ENCODE results near the gene MAML2.

The MAML2 gene

DNA sequence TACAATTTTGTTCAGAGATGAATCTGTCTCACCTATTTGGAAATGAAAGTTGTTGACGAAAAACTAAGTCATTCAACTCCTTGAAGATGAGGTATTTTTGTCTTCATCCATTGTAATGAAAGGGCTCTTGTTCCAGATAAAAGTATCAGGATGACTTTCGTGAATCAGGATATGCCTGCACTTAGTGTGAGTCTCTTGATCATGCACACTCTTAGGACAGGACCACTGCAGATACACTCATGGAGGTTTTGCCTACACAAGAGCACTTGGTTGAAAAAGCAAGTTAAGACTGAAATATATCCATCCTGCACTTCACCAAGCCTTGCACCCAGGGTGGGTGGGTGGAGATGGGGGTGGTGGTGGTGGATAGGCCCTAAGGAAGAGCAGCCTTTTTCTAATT, 298.2 kb downstream of the MAML2 start:
- DNase-seq (ENCODE audit: low read depth, low spot score): no peak

DNA sequence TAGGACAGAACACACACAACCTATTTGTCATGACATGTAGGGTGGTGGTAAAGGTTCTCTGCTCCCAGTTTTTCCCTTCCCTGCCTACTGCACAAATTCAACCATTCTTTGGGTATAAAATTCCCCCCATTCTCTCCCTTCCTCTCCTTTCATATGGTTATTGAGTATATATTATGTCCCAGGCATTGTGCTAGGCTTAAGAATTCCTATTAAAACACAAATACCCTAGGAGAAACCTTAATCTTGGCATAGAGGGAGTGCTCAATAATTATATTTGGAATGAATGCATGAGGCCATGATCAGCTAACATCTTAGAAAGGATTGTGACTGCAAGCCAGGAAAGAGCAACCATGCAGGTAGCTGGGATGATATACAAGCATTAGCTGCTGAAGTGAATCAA, 298.7 kb downstream of the MAML2 start:
- DNase-seq (ENCODE audit: low read depth, low spot score): no peak

DNA sequence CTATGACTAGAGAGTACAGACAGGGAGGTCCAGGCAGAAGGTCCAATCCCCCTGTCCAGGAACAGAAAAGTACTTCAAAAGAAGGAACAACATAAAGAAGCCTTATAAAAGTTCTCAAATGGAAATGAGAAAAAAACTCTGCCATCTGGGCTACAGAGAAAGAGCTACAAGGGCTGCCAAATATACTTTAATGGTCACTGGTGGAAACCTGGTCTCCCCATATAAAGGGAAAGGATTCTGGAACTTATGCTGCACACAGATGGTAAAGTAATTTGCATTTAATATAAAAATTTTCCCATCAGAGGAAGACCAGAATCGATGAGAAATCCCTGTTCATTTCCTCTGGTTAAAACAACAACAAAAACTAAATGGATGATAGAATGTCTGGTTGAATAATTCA, 299.7 kb downstream of the MAML2 start:
- no peak for DNase-seq (ENCODE audit: low read depth, low spot score)

DNA sequence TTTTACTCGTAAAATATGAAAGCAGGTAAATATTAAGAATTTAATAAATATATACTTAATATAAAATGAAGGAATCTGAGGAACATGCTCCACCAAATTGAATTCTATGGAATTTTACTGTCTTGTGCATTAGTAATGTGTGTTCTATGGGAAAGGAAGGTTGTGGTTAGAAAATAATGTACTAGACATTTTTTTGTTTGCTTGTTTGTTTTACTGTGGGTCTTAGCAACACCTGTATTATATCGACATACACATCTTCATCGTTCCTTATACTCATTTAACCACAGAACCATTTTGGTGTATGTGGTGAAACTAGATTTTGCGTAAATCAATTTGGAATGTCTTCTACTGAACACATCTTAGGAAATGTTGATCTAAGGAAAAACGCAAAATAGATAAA, 304.9 kb downstream of the MAML2 start:
- no peak for DNase-seq (ENCODE audit: low read depth, low spot score)

DNA sequence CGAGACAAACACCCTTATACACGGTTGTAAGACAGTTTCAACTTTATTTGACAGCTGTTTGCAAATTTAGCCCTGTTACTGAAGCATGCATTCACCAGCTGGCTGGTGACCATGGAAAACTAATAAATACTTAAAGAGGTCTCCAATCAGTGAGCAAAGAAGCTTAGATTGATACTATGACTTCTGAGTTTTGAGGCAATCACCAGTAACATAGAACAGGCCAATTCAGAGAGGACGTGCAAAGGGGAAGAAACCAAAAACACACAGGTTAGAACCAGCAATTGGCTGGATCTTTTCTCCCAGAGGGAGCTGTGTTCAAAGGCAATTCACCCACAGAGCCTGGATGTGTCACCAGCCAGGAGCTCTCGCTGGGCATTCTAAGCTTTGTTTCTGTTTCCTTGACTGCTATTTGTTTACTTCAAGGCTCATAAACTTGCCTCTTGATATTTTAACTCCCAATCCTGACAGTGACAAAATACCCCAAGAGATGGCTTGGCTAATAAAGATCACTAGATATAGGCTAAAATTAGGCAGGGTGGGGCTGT, 305.5 kb downstream of the MAML2 start:
- no peak for DNase-seq (ENCODE audit: low read depth, low spot score)

DNA sequence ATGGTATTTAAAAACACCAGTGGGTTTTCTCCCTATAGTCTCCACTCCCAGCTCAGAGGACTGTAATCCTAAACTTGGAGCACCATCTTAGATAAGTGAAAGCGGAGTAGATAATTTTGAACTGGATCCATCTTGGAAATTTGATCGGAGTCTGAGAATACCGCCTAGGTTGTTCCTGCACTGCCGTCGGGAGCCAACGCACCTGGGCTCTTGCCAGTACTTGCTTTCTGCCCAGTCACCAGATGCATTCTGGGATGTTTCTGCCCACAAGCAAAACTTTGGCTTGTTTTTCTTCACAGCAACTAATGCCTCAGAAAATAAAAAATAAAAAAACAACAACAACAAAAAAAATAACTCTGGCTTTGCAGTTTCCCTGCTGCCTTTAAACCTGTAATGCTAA, 306.1 kb downstream of the MAML2 start:
- DNase-seq (ENCODE audit: low read depth, low spot score): no peak

DNA sequence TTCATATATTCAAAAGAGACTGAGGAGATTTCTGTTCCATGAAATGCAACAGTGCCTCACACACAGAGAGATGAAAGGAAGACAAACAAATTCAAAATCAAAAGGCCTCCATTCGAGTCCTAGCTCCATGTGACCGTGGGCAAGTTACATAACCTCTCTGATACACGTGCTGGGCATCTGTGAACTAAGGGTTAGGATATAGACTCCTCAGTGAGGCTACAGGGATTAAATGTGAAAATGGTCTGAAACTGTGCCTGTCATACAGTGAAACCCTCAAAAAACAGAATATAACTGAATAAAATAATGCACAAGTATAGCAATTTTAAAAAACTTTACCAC, 307.3 kb downstream of the MAML2 start:
- DNase-seq (ENCODE audit: low read depth, low spot score): no peak

DNA sequence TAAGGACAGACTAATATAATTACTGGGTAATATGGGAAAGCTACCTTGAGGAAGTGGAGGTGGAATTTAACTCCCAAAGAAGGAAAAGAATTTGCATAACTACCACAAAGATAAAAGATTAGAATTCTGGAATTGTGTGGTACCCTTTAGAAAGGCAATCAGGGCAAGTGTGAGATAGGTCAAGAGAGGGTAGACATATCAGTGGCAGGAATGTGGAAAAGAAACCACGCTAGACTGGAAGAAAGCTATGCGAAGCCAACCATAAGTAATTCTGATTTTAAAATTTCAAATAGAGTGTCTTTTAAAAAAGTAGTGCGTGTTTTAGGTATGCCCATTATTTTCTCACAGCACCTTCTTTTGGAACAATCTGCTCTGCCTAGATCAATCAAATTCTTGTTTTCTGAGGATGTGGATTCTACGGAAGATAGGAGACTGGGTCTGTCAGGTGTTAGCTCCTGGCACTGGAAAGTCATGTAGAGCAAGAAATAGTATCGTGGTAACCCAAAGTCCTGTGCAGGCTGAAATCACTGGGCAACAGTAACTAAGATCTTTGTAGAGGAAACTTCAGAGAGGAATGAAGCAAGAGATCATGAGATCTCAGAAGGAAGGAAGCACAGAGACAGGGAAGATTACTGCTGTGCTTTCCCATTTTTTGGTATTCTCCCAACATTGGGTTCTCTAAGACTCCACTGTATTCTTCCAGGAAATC, 307.8 kb downstream of the MAML2 start:
- no peak for DNase-seq (ENCODE audit: low read depth, low spot score)

DNA sequence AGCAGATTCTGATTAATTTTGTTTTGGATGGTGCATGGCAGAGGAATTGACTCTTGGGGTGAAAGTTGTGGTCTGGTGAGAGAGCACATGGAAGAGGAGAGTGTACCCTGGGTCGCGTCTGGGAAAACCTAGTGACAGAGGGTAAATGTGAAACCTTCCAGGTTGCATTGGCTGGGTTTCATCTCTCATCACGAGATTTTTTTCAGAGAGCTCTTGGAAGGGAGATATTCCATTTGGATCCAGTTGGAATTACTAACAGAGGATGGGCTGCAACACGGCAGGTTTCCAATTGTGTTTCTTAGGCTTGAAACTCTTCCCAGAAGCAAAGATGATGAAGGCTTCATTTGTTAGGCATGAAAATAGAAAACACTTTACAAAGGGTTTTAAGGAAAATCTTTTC, 309.4 kb downstream of the MAML2 start:
- DNase-seq (ENCODE audit: low read depth, low spot score): no peak

DNA sequence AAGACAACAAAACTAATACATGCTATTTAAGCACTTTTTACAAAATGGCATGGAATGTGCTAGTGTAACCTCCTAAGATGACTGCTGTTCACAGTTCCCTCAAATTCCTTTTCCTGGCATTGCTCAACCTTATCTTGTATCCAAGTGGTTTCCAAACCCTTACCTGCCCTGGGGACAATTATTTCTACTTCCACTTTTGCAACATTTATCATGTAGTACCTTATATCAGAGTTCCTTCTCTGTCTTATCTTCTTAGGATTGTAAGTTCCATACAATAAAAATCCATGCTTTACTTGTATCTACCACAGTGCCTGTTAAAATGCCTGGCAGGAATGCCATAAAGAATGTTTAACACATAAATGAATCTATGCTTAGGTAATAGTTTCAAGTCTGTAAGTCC, 309.9 kb downstream of the MAML2 start:
- no peak for DNase-seq (ENCODE audit: low read depth, low spot score)

DNA sequence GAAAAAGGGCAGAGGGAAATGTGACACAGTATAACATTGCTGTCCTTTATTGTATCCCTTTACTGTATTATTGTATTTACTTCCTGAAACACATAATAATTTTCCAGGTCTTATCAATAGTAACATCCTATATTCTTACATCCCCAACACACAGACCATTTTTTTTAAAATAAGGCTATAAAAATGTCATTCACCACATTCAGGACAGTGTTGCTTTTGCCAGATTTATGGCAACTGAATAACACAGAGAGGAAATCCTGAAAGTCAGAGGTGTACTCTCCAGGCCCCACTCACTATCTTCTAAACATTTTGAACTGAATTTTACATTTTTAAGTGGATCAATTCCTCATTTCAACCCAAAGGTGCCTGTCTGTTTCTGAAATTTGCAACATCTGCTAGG, 314.2 kb downstream of the MAML2 start:
- DNase-seq (ENCODE audit: low read depth, low spot score): no peak

DNA sequence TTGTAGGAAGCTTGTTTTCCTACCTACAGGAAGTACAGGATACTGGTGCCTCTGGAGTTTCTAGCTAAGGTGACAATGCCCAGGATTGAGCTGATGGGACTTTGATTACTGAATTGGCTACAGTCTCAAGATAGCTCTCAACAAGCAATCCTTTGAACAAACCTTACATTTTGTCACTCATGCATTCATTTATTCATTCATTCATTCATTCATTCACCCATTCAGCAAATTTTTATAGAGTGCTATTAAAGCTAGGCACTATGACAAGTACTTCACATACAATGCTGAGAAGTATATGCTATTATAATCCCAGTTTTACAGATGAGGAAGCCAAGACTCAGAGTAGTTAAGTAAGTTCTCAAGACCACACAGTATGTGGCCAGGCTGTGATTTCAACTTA, 316.0 kb downstream of the MAML2 start:
- no peak for DNase-seq (ENCODE audit: low read depth, low spot score)

DNA sequence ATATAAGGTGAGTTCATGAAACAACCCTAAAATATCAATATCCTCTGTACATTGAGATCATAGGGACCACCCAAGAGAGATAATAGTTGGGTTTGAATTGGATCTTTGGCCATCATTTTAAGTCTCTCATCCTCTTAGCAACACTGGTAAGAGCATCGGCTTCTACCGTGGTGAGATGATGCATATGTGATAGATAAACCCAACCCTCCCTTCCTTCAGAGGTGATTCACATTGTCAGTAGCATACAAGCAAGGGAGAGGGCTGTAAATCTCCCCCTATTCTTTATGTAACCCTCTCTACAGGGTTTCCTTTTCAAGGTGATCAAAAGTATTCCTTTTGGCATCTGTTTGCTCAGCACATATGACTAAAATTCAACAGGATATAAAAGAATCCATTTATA, 316.7 kb downstream of the MAML2 start:
- DNase-seq (ENCODE audit: low read depth, low spot score): no peak

DNA sequence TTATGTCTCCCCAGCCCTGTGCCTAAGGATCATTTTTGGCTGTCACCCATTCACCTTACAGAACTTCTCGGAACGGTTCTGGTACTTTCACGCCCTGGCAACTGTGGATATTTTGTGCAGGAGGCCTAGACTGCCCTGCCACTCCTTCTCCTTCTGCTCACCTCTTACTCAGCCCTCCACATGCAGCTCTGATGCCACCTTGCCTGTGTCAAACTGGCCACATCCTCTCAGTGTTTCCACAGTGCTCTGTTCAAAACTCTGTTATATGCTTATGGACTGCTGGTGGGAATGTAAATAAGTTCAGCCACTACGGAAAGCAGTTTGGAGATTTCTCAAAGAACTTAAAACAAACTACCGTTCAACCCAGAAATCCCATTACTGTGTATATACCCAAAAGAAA, 318.3 kb downstream of the MAML2 start:
- DNase-seq (ENCODE audit: low read depth, low spot score): no peak

DNA sequence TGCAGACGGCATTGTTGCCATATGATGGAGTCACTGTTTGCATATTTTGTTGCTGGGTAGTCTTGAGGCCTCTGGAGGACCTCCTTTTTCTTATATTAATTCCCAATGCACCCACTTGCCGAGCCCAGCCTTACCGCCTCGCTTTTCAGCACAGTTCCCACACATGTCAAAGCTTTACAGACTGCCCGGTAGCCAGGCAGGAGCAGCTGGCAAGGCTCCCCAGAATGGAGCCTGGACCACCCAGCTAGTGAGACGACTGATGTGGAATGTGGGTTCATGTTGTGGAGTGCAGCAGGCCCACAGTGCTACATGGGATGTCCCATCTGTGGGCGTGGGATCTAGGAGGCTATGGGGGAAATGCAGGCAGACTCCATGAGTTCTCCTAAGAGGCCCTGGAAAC, 319.7 kb downstream of the MAML2 start:
- DNase-seq (ENCODE audit: low read depth, low spot score): no peak

DNA sequence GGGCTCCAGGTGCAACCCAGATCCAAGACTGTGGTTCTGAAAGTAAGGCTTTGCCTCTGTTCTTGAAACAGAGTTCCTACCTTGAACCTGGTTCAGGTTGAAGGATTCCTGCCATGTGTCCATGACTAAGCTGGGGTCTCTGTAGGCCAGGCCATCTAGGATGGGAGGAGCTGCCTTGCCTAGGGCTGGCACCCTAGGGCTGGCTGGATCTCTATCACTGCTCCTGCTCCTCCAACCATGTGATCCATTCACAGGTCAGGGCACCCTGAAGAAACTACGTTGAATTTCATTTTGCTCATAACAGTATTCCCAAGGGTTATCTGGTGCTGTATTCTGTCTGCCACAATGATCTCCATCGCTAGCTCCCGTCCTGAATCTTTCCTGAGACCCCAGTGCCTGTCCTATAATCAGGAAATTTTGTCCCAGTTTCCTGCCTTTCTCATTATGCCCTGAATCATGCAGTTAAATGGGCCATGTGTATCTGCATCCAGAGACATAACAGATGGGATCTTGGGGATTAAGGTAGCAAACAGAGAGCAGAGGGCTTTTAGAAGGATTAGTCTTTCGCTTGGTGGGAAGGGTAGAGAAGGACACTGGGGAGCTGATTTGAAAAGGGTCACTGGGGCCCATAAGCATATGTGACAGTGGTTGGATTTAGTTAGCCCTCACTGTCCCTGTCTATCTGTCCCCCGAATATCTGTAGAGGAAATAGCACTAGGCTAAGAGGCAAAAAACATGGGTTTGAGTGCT, 320.9 kb downstream of the MAML2 start:
- DNase-seq (ENCODE audit: low read depth, low spot score): no peak

DNA sequence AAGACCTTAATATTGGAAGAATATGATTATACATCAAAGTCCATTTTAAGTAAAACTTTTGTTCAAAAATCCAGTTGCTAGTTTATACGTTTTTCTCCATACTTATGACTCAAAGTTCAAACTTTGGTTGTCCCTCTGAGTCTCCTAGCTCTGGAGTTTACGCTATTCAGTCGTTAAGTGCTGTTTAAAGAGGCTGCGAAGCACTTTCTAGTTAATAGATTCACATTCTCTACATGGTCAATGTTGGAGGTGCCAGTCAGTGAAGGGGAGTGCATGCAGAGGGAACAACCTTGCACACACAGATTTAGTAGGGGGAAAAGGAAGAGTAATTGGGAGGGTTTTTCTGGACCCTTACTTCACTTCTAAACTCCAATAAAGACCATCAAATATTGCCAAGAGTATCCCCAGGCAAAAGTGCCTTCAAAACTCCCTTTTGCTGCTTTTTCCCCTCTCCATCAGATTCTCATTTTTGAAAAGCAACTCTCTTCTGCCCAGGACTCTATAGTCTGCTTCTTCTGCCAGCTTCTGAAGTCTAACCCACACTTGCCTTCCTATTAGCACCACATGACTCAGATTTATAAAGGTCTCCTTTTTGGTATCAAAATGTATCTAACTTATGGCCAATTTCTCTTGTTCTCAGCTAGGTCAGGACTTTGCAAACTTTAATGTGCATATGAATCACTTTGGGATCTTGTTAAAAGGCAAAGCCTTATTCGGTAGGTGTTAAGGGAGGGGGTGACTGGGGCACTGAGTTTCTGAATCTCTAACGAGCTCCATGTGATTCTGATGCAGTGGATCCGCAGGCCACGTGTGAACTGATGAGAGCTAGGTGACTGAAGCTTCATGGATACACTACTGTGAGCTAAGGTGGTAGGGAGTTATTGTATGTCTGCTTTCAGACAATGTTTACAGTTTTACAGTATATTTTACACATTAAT, 322.9 kb downstream of the MAML2 start:
- DNase-seq (ENCODE audit: low read depth, low spot score): no peak

DNA sequence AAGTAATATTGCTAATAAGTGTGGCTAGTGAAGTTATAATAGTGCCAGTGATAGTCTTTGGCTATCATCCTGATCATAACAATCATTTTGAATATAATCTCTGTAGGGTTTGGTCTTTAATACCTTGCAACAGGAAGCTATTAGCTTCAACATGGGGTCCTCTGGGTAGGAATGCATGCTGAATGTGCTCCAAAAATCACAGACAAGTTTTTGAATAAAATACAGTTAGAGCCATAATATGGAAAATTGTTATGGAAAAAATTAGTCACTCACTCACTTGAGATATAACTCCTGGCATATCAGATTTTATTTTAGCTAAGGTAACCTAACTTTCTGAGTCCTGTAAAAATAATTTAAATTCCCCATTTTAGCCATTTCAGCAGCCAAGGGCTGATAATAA, 323.7 kb downstream of the MAML2 start:
- DNase-seq (ENCODE audit: low read depth, low spot score): no peak

DNA sequence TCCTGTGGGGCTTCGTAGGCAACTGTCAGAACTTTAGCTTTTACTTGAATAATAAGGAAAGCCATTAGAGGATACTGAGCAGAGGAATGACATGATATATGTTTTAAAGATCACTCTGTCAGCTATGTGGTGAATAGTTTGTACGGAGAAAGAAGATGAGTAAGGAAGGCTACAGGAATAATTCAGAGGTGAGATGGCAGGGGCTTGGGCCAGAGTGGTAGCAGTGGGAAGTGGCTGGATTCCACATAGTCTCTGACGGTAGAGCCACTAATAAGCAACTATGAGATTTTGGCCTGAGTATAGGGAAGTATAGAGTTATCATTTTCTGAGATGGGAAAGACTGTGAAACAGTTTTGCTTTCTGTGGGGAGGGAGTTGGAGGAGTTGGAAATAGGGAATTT, 325.1 kb downstream of the MAML2 start:
- DNase-seq (ENCODE audit: low read depth, low spot score): no peak

DNA sequence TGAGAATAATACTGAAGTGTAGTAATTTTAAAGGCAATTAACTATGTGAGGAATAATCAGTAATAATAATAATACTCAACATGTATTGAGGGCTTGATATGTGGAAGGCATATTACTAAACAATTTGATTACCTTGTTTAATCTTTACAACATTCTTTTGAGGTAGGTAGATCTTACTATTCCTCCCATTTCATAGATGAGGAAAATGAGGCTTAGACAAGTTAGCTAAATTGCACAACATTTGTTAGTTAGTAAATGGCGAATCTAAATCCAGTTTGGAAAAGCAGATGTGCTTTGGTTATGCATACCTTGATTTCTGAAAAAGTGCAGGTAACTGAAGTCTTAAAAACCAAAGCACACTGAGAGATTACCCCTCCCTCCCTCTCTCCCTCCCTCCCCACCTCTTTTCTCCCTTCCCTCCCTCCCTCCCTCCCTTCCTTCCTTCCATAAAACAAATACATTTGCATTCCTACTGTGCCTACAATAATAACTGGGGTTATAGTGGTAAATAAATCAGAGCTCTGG, 326.0 kb downstream of the MAML2 start:
- DNase-seq (ENCODE audit: low read depth, low spot score): no peak

DNA sequence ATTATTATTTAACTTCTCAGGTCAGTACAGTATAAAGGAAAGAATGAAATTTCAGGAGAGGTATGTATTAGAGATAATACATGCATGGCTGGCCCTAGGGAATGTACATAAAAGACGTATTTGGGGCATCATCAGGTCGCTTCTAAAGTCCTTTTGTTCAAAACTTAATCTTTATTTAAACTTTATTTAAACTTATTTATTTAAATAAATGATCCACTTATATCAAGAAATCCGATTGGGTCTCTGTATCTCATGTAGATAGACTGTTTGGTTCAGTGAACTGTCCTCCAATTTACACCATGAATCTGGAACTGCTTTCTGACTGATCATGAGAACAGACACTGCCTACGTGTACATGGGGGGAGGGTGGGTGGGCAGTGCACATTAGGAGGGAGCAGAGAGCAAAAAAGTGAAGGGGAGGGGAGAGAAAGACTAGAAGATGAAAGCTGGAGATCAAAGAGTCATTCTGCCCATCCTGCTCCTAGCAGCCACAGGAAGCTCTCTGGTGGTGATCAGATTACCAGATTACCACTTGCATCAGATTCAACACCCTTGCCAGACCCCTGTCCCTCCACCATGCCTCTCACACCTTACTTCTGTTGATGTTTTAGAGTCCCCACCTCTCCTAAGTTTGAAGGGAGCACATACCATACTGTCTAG, 327.0 kb downstream of the MAML2 start:
- no peak for DNase-seq (ENCODE audit: low read depth, low spot score)

DNA sequence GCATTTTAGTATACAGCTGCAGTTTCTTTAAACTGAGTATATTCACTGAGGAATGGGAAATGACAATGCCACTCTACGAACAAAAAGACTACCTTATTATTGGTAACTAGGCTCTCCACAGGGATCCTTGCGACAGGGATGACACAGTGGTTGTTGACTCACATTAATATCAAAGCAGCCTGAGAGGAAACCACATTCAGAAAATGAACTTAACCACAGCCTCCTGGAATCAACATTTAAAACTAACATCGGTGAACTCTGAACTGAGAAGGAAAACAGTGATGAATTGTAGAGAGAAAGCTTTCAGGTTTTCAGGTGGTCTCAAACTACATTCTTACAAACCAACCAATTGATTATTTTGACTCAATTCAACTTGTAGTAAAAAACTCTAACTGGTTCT, 328.8 kb downstream of the MAML2 start:
- no peak for DNase-seq (ENCODE audit: low read depth, low spot score)
